GM12878 (cell line): ENCODE measurements around the gene PIGU. TPM values are rescaled to one million over a fixed set of nuclear protein-coding genes. Genes with fewer than 3 reads are reported as not detected.

Source experiments
- ATAC-seq: fragments of 200-7000 bp; cut with Tn5 transposase; 3 replicates; pipeline ENCODE4 v1.9.1; 2020; ENCODE audit warnings: mild to moderate bottlenecking, moderate library complexity
- Bru-seq: library from RNA; stranded (reverse); fragments of 400-500 nt; gene quantifications from one replicate; lab custom pipeline; 2021; lab: Mats Ljungman, UMichigan
- BruChase-seq, 2 experiments: library from RNA; stranded (reverse); fragments of 400-500 nt; gene quantifications; one replicate each; lab custom pipeline; 2021; lab: Mats Ljungman, UMichigan
- BruUV-seq: library from RNA; stranded (reverse); fragments of 400-500 nt; replicated peaks from 2 replicates; lab custom pipeline; 2021; lab: Mats Ljungman, UMichigan
- CTCF ChIA-PET: fragments of 300-600 bp; sonication (Branson Sonifier 250); formaldehyde crosslinking; extraction: SDS; loops from one replicate; lab custom pipeline; 2021; ENCODE audit warnings: inconsistent platforms; lab: Yijun Ruan, JAX
- POLR2A ChIA-PET: fragments of 350-600 bp; formaldehyde crosslinking; extraction: SDS; loops from one replicate; lab custom pipeline; 2021; ENCODE audit warnings: inconsistent platforms; lab: Charles Lee
- RAD21 ChIA-PET: fragments of 300-600 bp; sonication (Branson Sonifier 250); formaldehyde crosslinking; loops from one replicate; lab custom pipeline; 2023; ENCODE audit warnings: antibody characterized with exemption; ENCODE audit not compliant: unreplicated experiment; lab: Charles Lee
- SMC1A ChIA-PET: fragments of 300-600 bp; sonication (Branson Sonifier 250); formaldehyde crosslinking; loops from one replicate; lab custom pipeline; 2023; ENCODE audit not compliant: unreplicated experiment, uncharacterized antibody; lab: Charles Lee
- DNase-seq: peaks from one replicate; pipeline ENCODE4 v3.0.0-alpha.2; 2011; ENCODE audit warnings: low read depth, low spot score
- FAIRE-seq: peaks from 3 replicates; lab custom pipeline; 2011; peaks lifted over from hg19 to GRCh38; lab: Jason Lieb, UNC
- H2AFZ ChIP-seq: 2 replicates; pipeline ENCODE4 v1.6.0; 2011; ENCODE audit warnings: low read depth, low read length, control low read depth; ENCODE audit not compliant: control insufficient read depth
- H3K27ac ChIP-seq: 2 replicates; pipeline ENCODE4 v1.5.1; 2011; ENCODE audit warnings: control low read depth; ENCODE audit not compliant: control insufficient read depth, insufficient read depth
- H3K27me3 ChIP-seq, 2 experiments: replicated peaks in 1 of 2; 2 replicates each; pipeline versions ENCODE4 v1.6.0 to v1.6.1; 2011; ENCODE audit warnings: low read length in 1 of 2; ENCODE audit not compliant: control insufficient read depth in 2 of 2, insufficient read depth in 2 of 2
- H3K36me3 ChIP-seq, 2 experiments: 2 replicates each; pipeline ENCODE4 v1.5.1; 2011; ENCODE audit warnings: low read length in 1 of 2; ENCODE audit not compliant: control insufficient read depth in 2 of 2, insufficient read depth in 2 of 2
- H3K4me1 ChIP-seq: 2 replicates; pipeline ENCODE4 v1.6.1; 2011; ENCODE audit warnings: mild to moderate bottlenecking, low read length, moderate library complexity, mixed read lengths; ENCODE audit not compliant: control insufficient read depth, insufficient read depth
- H3K4me2 ChIP-seq: 2 replicates; pipeline ENCODE4 v1.6.0; 2011; ENCODE audit warnings: control low read depth; ENCODE audit not compliant: control insufficient read depth, insufficient read depth
- H3K4me3 ChIP-seq: fragments of 200-600 bp; sonication (generic); 2 replicates; pipeline ENCODE4 v1.5.1; 2016
- H3K79me2 ChIP-seq: 2 replicates; pipeline ENCODE4 v1.6.0; 2011; ENCODE audit warnings: low read length; ENCODE audit not compliant: control insufficient read depth, insufficient read depth
- H3K9ac ChIP-seq: 2 replicates; pipeline ENCODE4 v1.8.0; 2011; ENCODE audit warnings: low read length, control low read depth, mixed read lengths; ENCODE audit not compliant: control insufficient read depth, insufficient read depth
- H3K9me3 ChIP-seq: replicated peaks from 3 replicates; pipeline ENCODE4 v1.5.1; 2011; ENCODE audit warnings: mild to moderate bottlenecking, low read length; ENCODE audit not compliant: control insufficient read depth, insufficient read depth
- H4K20me1 ChIP-seq: 2 replicates; pipeline ENCODE4 v1.6.0; 2011; ENCODE audit not compliant: control insufficient read depth, insufficient read depth
- E2F8 ChIP-seq: fragments of 450-650 bp; IDR thresholded peaks from 2 replicates; pipeline ENCODE4 v1.6.1; 2018; ENCODE audit warnings: mild to moderate bottlenecking, low read depth, moderate library complexity; ENCODE audit not compliant: partially characterized antibody
- FOS ChIP-seq: IDR thresholded peaks from 3 replicates; pipeline ENCODE4 v1.6.1; 2011; ENCODE audit warnings: borderline replicate concordance; ENCODE audit not compliant: insufficient read length; ENCODE audit errors: extremely low read depth
- MAX ChIP-seq: IDR thresholded peaks from 2 replicates; pipeline ENCODE4 v1.6.1; 2012; ENCODE audit warnings: low read depth, low read length, improper control_type of control experiment
- NFYA ChIP-seq: IDR thresholded peaks from 2 replicates; pipeline ENCODE4 v1.6.1; 2011; ENCODE audit warnings: low read depth, mild to moderate bottlenecking, low read length, improper control_type of control experiment, borderline replicate concordance
- NR2C2 ChIP-seq: IDR thresholded peaks from 2 replicates; pipeline ENCODE4 v1.6.1; 2011; ENCODE audit warnings: borderline replicate concordance, low read depth; ENCODE audit not compliant: control insufficient read depth, insufficient read length
- POLR2A ChIP-seq: IDR thresholded peaks from 2 replicates; pipeline ENCODE4 v1.6.1; 2011; ENCODE audit warnings: low read depth, mild to moderate bottlenecking, low read length
- SIN3A ChIP-seq: IDR thresholded peaks from 2 replicates; pipeline ENCODE4 v1.6.1; 2012; ENCODE audit warnings: low read depth, low read length, improper control_type of control experiment
- SREBF2 ChIP-seq: IDR thresholded peaks from 2 replicates; pipeline ENCODE4 v1.6.1; 2012; ENCODE audit warnings: mild to moderate bottlenecking, low read length
- STAT1 ChIP-seq: fragments of 450-650 bp; conservative IDR thresholded peaks from 2 replicates; pipeline ENCODE4 v1.6.1; 2014; ENCODE audit warnings: antibody characterized with exemption, mild to moderate bottlenecking
- WGBS: methylation state at CpG from one replicate; pipeline ENCODE4 v1.1.6; 2016; ENCODE audit warnings: low lambda C conversion rate; ENCODE audit not compliant: insufficient replicate concordance, insufficient coverage; ENCODE audit errors: missing lambda C conversion rate; 5-methylcytosine and 5-hydroxymethylcytosine counted together
- in situ Hi-C: fragments of 300-500 bp; cut with MboI; formaldehyde crosslinking; loops from 9 replicates; pipeline ENCODE4 v1.14.3; 2018; ENCODE audit warnings: mixed read lengths
- intact Hi-C: fragments of 100-400 bp; cut with micrococcal nuclease; formaldehyde crosslinking; loops from one replicate; pipeline ENCODE4 v1.14.2; 2022; ENCODE audit not compliant: unreplicated experiment
- long read RNA-seq, 2 experiments: library from polyadenylated mRNA; unstranded; transcript quantifications; one replicate each; pipeline ENCODE4 v2.0.0, GENCODE V29; 2019 to 2020
- polyA minus RNA-seq, 3 experiments: library from RNA; depleted of rRNA, polyadenylated mRNA; stranded (reverse); fragments of >200 nt; gene quantifications; 2 replicates each; pipeline ENCODE4 v1.2.3, GENCODE V29; 2011
- polyA plus RNA-seq, 11 experiments: library from polyadenylated mRNA; depleted of rRNA in 4 of 11; unstranded in 6 of 11; stranded (reverse) in 5 of 11; fragments of >200 nt; fragmentation: Nextera tagmentation in 4 of 11; fragmentation: Illumina TruSeq in 1 of 11; extraction: Ambion mirVana in 4 of 11; extraction: Trizol in 1 of 11; gene quantifications; 1 replicate in 1 of 11; 2 replicates in 10 of 11; pipeline versions ENCODE4 v1.2.1 to v1.2.3, GENCODE V29; 2011 to 2016; ENCODE audit warnings: inconsistent platforms in 2 of 11, missing spikeins in 2 of 11, low read depth in 1 of 11
- total RNA-seq, 4 experiments: library from RNA; depleted of rRNA in 3 of 4; stranded (reverse); fragments of >200 nt in 3 of 4; fragmentation: Illumina TruSeq in 1 of 4; extraction: Trizol in 1 of 4; gene quantifications; 2 replicates each; pipeline versions ENCODE4 v1.2.1 to v1.2.3, GENCODE V29; 2013 to 2021
- TF ChIP-seq, protein P1 (sequence below): fragments of 450-650 bp; IDR thresholded peaks from 2 replicates; pipeline ENCODE4 v1.6.1; 2017; ENCODE audit warnings: mild to moderate bottlenecking, moderate library complexity

The PIGU gene
- 61.6 and 70.1 TPM in 2 replicates for total RNA-seq (2013; cell fraction: nucleolus; rRNA removed)
- total RNA-seq (2014; rRNA removed) (19.8 and 21.0 TPM in 2 replicates), total RNA-seq (2014; rRNA removed; fragmentation: Illumina TruSeq; extraction: Trizol) (24.6 and 26.2 TPM in 2 replicates), total RNA-seq (2021) (19.7 and 22.0 TPM in 2 replicates), polyA plus RNA-seq (2011; rRNA removed) (88.2 and 103 TPM in 2 replicates), polyA plus RNA-seq (2014; fragmentation: Illumina TruSeq; extraction: Trizol) (44.4 and 78.5 TPM in 2 replicates), polyA plus RNA-seq (2014; fragmentation: Nextera tagmentation; extraction: Ambion mirVana) (1 to 10 TPM; 4.1 to 6.3 TPM), polyA plus RNA-seq (2014; rRNA removed) (19.4 and 25.4 TPM in 2 replicates), polyA plus RNA-seq (2016; fragmentation: Nextera tagmentation; extraction: Ambion mirVana) (10 to 100 TPM; 31.1 to 34.3 TPM), polyA minus RNA-seq (2011; rRNA and poly(A)+ RNA removed) (63.0 and 92.7 TPM in 2 replicates), Bru-seq, nascent RNA (percentile 60 among the genes with signal in this experiment), BruChase-seq, experiment 1, labeled RNA remaining after a 6-hour chase (percentile 59 among the genes with signal in this experiment), BruChase-seq, experiment 2, labeled RNA remaining after a 2-hour chase (percentile 56 among the genes with signal in this experiment)
- polyA plus RNA-seq (2011; ENCODE audit: low read depth), result 16.2 TPM
- polyA plus RNA-seq (2011; cell fraction: cytosol; rRNA removed), result 55.8 and 68.5 TPM in 2 replicates
- polyA plus RNA-seq (2011; cell fraction: nucleus; rRNA removed), result 29.8 and 31.1 TPM in 2 replicates
- polyA plus RNA-seq (2012), result 19.1 and 20.3 TPM in 2 replicates
- 10.4 and 10.5 TPM in 2 replicates for polyA minus RNA-seq (2011; cell fraction: cytosol; rRNA and poly(A)+ RNA removed)
- 18.4 and 24.7 TPM in 2 replicates for polyA minus RNA-seq (2011; cell fraction: nucleus; rRNA and poly(A)+ RNA removed)
- long read RNA-seq, experiment 1, transcript PIGU-201 (12 exons, 1,632 nt), result major isoform, 27 of 35 reads
- long read RNA-seq, experiment 1, partial matches to known transcripts, result 4 of 35 reads
- long read RNA-seq, experiment 1, other reads (novel, unspliced or antisense), result 4 of 35 reads
- long read RNA-seq, experiment 2, transcript PIGU-201 (12 exons, 1,632 nt), result major isoform, 16 of 26 reads
- long read RNA-seq, experiment 2, partial matches to known transcripts, result 8 of 26 reads
- long read RNA-seq, experiment 2, other reads (novel, unspliced or antisense), result 1 of 26 reads

DNA sequence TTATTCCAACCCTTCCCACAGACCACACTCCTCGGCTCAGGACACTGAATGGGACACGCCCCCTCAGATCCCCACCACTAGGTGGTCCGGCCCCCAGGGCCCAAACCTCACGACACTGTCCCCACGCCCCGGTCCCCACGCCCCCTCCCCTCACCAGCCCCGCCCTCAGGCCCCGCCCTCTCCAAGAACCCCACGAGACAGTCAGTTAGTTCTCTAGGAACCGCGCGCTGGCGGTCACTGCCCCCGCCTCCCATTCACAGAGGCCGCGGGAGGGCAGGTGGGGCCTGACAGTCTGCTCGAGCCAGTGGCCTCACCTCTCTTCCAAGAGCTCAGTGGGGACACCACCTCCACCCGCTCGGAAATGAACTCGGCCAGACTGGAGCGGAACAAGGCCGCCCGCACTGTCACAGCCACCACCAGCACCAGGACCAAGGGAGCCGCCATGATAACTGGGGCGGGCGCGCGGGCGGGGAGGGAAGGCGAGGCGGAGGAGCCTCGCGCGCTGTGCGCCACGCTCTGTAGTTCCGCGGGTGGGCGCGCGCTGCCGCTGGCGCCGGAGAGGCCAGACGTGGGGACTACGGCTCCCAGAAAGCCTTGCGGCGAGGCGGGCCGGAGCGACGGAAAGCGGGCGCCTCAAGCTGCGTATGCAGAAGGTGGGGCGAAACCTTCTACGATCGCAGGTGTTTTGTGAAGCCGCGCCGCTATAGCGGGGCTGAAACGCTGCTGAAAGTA lies at the start of gene PIGU:
TSS of gene PIGU (minus strand) at position 451 of the 732 bp plus-strand sequence. CDS start at position 444, 7 bp downstream.
- H4K20me1 ChIP-seq, result no peaks in the 10 kb centered on the region
- H3K4me1 ChIP-seq, result no peaks in the 10 kb centered on the region; the same call in 1 of the 2 replicates
- in situ Hi-C loops (no loop called here), intact Hi-C loops (no loop called here)
- FAIRE-seq, result peak; percentile 100
- no peaks in the 10 kb centered on the region; a peak in 1 of 4 replicates for H3K36me3 ChIP-seq
- 1% methylated on average over 34 of the region's 64 CpGs for WGBS
- H3K27ac ChIP-seq, result peak within 1 kb of the TSS; percentile 76
- no TSS peak for BruUV-seq
- ChIA-PET RAD21 (interaction anchor here (0.5 to 2.2 kb wide), 5 partner anchors 27 to 160 kb away, joined by 3 to 12 read pairs (median 6); partner anchors contain the start of genes DYNLRB1 and TP53INP2), POLR2A (interaction anchor here (0.6 to 1.0 kb wide), 4 partner anchors 26 to 814 kb away, joined by 3 read pairs; partner anchors contain the start of gene TP53INP2), CTCF (interaction anchor here (0.6 to 1.6 kb wide), 6 partner anchors 13 to 309 kb away, joined by 3 to 5 read pairs (median 4); no protein-coding TSS in a partner anchor), SMC1A (interaction anchor here (0.9 to 1.7 kb wide), 4 partner anchors 33 to 93 kb away, joined by 3 to 7 read pairs (median 5); no protein-coding TSS in a partner anchor)
- peak within 1 kb of the TSS; percentile 95 for H3K4me3 ChIP-seq
- no peaks in the 10 kb centered on the region for H3K27me3 ChIP-seq
- peak within 1 kb of the TSS; percentile 93 for H2AFZ ChIP-seq
- peak within 1 kb of the TSS; percentile 77 for H3K9ac ChIP-seq
- peak; percentile 98 for ATAC-seq
- no peaks in the 10 kb centered on the region for H3K9me3 ChIP-seq
- peaks cover 17% of the 10 kb centered on the region for H3K79me2 ChIP-seq
- peak; percentile 88 for DNase-seq
- H3K4me2 ChIP-seq, result peak within 1 kb of the TSS; percentile 92
- TF ChIP-seq, protein P1, sequence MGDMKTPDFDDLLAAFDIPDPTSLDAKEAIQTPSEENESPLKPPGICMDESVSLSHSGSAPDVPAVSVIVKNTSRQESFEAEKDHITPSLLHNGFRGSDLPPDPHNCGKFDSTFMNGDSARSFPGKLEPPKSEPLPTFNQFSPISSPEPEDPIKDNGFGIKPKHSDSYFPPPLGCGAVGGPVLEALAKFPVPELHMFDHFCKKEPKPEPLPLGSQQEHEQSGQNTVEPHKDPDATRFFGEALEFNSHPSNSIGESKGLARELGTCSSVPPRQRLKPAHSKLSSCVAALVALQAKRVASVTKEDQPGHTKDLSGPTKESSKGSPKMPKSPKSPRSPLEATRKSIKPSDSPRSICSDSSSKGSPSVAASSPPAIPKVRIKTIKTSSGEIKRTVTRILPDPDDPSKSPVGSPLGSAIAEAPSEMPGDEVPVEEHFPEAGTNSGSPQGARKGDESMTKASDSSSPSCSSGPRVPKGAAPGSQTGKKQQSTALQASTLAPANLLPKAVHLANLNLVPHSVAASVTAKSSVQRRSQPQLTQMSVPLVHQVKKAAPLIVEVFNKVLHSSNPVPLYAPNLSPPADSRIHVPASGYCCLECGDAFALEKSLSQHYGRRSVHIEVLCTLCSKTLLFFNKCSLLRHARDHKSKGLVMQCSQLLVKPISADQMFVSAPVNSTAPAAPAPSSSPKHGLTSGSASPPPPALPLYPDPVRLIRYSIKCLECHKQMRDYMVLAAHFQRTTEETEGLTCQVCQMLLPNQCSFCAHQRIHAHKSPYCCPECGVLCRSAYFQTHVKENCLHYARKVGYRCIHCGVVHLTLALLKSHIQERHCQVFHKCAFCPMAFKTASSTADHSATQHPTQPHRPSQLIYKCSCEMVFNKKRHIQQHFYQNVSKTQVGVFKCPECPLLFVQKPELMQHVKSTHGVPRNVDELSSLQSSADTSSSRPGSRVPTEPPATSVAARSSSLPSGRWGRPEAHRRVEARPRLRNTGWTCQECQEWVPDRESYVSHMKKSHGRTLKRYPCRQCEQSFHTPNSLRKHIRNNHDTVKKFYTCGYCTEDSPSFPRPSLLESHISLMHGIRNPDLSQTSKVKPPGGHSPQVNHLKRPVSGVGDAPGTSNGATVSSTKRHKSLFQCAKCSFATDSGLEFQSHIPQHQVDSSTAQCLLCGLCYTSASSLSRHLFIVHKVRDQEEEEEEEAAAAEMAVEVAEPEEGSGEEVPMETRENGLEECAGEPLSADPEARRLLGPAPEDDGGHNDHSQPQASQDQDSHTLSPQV, result no peak
- TF ChIP-seq SREBF2, result no peak
- peak; percentile 96; the same call in 1 of the 2 replicates for TF ChIP-seq STAT1
- TF ChIP-seq SIN3A, result peak; percentile 88
- TF ChIP-seq NFYA, result no peak
- TF ChIP-seq NR2C2, result no peak
- TF ChIP-seq POLR2A, result peak; percentile 88
- peak; percentile 67; the same call in 1 of the 2 replicates for TF ChIP-seq MAX
- no peak for TF ChIP-seq FOS
- TF ChIP-seq E2F8, result no peak
